ENCODE results near the gene GPRIN3.
"Not testable (repeated sequence)": the region's sequence is repeated elsewhere in the genome, so short reads cannot be mapped to it uniquely, and the experiment has no call there.

GPRIN3 gene

GRCh38 chr4:89287945-89288344, 19.7 kb downstream of the GPRIN3 start:
- no peak for DNase-seq

- no peak for DNase-seq
Measured at GRCh38 chr4:89285745-89286144, 21.9 kb downstream of the GPRIN3 start.

DNA sequence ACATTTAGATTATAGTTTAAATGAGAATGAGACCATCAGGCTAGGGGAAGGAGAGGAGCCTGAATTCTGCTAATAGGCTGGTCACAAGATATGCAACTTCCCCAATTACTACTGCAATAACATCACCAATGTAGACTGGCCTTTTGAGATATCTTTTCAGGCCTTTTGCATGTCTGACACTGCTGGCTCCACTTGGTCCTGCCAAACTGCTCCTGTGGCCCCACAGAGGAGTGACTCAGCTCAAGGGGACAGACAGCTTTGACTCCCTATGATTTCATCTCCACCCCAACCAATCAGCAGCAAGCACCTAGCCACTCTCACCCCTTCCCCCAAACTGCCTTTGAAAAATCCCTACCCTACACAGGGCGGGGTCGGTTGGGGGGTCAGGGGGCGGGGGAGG, 22.8 kb downstream of the GPRIN3 start:
- DNase-seq = no peak

DNA sequence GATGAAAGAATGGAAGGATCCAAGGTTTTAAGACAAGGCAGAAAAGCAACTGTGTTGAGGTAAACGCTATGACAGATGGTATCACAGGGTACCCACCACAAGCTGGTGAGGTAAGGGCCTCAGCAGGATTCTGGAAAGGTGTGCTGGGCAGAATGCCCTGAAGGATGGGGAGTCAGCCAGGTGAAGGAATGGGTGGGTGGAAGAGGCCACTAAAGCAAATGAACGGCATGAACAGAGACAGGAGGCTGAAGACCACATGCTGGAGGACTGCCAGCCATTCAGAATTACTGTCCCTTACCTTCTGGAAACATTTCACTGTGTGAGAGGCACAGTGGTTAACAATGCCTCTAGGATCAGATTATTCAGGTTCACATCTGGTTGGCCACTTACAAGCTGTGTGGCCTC, 23.6 kb downstream of the GPRIN3 start:
- no peak for DNase-seq

DNA sequence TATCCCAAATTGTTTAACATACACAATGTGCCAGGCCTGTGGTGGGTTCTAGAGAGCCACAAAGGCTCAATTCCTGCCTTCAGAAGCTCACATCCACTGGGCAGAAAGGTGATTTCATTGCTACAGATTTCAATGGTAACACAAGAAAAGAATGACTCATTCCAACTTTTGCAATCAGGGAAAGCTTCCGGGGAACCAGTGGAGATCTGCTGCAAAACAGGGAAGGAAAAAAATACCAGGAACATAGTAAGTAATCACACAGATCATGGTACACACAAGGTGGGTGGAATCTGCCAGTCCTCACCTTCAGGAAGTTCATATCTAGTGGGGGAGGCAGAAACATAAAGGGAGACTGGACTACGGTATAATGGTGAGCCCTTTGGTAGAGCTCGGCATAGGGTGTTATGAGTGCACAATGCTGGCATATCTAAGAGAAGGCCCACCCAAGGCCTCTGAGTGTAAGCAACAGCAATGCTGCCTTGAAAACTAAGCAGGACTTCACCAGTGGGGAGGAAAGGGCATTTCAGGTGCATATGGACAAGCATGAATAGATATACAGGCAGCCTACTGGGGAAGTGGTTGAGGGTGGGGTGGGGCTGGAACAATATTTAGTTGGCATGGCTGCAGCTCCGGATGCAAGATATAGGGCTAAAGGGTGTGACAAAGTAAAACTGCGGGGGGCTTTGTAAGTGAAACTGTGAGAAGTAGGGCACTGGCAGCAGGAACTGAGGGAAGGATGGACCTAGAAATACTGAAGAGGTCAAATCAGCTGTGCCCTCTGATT, 24.2 kb downstream of the GPRIN3 start:
- no peak for DNase-seq

GRCh38 chr4:89279385-89279784, 28.2 kb downstream of the GPRIN3 start:
- no peak for DNase-seq

DNA sequence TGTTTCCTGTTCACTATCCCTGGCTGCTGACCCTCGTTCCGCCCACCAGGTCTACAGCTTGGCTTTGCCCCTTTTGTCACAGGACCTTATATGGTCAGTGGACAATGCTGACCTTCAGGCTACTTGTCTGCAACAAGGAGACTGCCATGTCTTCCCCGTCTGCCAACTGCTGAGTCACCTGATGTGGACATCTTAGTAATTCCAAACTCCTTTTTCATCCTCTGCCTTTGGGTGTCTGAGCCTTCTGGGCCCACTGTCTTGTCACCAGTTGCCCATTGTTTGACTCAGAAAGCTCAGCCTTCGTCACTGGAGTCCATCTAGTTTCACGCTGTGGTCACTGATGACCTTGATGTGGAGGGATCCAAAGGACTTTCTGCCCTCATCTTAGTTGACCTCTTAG, 30.2 kb downstream of the GPRIN3 start:
- no peak for DNase-seq

DNA sequence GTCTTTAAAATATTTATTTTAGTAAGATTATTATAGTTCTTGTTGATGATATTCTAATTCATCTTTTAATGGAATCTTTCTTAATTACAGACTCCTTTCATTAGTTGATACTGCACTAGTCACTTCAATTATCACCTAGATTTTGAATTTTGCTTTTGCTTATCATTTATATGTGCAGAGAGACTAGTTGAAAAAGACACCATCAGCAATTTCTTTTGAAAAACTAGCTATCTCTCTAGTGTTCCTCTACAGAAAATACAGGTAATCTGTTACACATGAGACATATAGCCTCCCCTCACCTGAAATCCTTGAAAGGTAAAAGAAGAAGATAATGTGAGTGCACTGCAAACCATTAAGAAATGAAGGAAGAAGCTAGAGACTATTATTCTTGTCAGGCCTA, 31.3 kb downstream of the GPRIN3 start:
- no peak for DNase-seq

DNA sequence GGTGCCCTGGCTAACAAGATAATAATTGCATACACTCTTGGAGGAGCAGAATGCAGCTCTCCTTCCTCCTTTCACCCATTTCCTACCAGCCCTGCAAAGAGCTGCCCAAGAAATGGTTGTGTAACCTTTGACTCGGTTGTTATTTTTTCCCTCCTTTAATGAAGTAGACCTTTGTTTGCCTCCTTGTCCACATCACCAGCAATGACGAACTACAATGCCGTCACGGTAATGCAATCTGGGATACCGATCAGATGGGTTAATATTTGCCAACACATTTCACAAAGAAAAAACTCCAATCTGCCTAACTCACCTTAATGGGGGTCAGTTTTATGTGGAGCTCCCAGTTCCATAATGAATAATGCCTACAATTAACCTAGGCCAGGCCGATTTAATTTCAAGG, 32.0 kb downstream of the GPRIN3 start:
- no peak for DNase-seq

DNA sequence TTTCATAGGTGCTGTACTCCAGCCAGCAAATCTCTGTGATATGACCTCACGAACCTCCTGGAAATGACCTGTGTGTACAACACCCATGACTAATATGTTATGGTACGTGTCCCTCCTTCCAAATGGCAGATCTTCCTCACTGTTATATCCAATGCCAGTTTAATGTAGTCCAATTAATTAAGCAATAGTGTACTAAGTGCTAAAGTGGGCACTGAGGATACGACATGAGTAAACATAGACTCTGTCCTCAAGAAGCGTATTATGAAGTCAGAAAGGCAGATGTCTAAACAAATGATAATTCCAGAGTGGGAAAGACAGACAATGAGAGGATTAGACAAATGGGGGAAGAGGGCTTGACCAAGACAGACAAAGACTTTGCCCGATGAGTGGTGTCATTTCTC, 33.9 kb downstream of the GPRIN3 start:
- DNase-seq = no peak

- no peak for DNase-seq
Measured at GRCh38 chr4:89270792-89271191, 36.8 kb downstream of the GPRIN3 start.

DNA sequence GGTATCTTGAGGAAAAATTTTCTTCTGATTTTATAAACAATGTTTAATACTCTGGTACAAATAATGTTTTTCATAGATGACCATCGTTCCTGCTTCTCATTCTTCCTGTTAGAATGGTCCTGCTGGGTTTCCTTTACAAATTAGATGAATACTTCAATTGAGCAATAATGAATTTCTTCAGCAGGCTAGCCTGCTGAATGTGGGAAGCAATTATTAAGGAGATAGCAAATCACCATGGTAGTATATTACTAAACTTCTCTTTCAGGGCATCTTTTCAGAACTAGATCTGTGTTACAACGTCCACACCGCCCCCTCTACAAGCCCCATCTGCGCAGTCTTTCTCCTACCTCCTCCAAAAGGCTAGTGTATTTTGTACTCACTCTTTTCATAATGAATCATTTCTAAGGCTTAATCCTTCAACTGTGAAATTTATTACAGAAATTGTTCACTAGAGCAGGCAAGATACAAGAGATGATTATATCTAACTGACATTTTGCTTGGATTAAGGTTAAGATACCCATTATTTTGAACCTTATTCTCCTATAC, 38.4 kb downstream of the GPRIN3 start:
- no peak for DNase-seq

GRCh38 chr4:89268679-89269078, 38.9 kb downstream of the GPRIN3 start:
- peak; percentile 1 for DNase-seq

GRCh38 chr4:89267846-89268245, 39.8 kb downstream of the GPRIN3 start:
- DNase-seq = no peak

- DNase-seq = no peak
Measured at GRCh38 chr4:89267392-89267791, 40.2 kb downstream of the GPRIN3 start.

DNA sequence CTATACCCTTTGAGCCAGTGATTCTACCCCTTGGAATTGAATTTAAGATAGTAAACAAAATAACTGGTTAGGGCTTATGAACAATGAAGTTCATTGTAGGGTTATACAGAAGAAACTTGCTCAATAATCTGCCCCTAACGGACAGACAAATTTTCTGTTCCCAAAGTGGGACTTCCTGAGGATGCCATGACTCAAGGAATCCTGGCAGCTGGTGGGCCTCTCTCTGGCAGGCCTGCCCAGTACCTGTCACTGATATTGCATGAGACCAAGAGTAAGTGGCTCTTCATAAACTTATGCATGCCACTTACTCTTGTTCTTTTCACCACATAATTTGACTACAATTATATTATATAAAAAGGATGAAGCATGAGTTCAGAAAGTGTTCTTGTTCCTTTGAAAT, 41.5 kb downstream of the GPRIN3 start:
- DNase-seq = no peak

- DNase-seq = no peak
Measured at GRCh38 chr4:89263265-89263664, 44.3 kb downstream of the GPRIN3 start.

DNA sequence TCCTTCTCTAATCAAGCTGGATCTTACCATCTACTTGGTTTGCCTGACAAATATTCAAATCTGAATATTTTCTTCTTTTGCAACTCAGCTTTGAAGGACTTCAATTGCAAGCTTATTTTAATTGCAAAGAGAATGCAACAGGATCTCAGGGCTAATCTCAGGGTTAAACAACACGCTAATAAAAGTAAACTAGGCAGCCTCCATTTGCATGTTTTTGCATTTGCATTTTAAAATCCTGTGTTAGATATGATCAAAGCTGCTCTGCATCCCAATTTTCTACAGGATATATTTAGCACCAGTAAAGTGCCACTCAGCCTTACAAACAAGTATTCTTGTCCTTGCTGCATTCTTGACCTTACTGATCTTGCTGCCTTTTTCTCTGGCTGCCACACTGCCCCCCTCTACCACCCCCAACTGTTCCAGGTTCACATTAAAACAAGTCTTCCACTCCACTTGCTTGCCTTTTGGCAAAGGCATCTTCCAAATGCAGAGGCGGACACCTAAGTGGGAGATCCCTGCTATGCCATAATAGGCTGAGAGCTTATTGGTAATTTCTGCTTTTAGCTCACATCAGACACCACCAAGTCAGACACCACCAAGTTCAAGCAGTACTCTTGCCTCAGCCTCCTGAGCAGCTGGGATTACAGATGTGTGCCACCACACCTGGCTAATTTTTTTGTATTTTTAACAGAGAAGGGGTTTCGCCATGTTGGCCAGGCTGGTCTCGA, 48.1 kb downstream of the GPRIN3 start:
- DNase-seq = no peak

- no peak for DNase-seq
Measured at GRCh38 chr4:89258506-89258905, 49.1 kb downstream of the GPRIN3 start.

GRCh38 chr4:89257376-89257775, 50.2 kb downstream of the GPRIN3 start:
- no peak for DNase-seq

DNA sequence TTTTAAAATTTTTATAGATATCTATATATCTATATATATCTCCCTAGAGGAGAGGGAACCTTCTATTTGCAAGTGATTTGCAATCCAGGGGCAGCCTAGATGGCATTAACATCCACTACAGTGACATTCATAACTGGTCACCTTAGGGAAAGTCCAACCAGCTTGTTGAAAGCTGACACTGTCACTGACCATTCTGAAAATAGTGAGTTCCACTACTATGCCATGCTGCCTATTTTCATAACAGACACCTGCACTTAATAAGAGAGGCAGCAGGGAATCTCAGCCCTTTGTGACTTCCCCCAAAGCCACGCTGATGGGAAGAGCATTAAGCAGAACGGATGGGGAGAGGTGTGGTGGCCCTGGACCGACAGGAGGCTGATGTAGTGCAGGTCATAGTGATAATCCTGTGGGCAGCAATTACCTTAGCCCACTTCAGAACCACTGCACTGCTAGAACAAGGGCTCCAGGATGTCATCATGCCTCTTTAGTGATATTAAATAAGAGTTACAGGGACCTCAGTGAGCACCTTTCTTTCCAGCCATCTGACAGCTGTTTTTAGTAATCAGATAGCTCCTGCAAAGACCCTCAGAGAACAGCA, 51.3 kb downstream of the GPRIN3 start:
- no peak for DNase-seq

- no peak for DNase-seq
Measured at GRCh38 chr4:89254847-89255246, 52.8 kb downstream of the GPRIN3 start.

DNA sequence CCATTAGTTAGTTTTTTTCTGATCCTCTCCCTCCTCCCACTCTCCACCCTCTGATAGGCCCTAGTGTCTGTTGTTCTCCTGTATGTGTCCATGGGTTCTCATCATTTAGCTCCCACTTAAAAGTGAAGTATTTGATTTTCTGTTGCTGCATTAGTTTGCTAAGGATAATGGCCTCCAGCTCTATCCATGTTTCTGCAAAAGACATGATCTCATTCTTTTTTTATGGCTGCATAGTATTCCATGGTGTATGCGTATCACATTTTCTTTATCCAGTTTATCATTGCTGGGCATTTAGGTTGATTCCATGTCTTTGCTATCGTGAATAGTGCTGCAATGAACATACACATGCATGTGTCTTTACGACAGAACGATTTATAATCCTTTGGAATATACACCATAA, 53.3 kb downstream of the GPRIN3 start:
- not testable (repeated sequence) for DNase-seq

DNA sequence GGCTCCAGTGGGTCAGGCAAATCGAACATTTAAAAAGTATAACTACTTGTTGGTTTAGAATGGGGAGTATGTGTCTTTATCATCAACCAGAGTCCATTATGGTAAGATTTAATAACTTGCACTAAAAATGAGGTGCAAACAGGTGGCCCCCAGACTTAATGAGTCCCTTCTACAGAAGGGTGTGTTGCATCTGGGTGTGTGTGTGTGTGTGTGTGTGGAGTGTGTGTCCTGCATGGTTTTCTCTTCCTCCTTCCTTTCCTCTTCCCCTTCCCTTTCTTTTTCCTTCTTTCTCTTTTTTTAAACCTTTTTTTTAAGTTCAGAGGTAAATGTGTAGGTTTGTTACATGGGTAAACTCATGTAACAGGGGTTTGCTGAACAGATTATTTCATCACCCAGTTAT, 53.7 kb downstream of the GPRIN3 start:
- DNase-seq = no peak

All from SIG-M5 (cell line).